LNCaP clone FGC (cell line): ENCODE data around the gene FHIT.

Experiments used
- DNase-seq: peaks from one replicate; pipeline ENCODE4 v3.0.0-alpha.2; 2011; ENCODE audit warnings: low read depth
- H3K4me3 ChIP-seq: 2 replicates; pipeline ENCODE4 v1.5.1; 2011; ENCODE audit warnings: mild to moderate bottlenecking, low read depth, low read length, control low read depth
- CTCF ChIP-seq: IDR thresholded peaks from 2 replicates; pipeline ENCODE4 v1.5.1; 2012; ENCODE audit warnings: mild to moderate bottlenecking; ENCODE audit not compliant: control insufficient read depth, insufficient read depth; ENCODE audit errors: extremely low read depth

FHIT gene

GRCh38 chr3:59783468-59783988 is 1467.7 kb downstream of the FHIT start:
- no peak for TF ChIP-seq CTCF
- H3K4me3 ChIP-seq, result no peak overlapping the region
- DNase-seq, result no peak

- TF ChIP-seq CTCF, result no peak
- H3K4me3 ChIP-seq, result no peak overlapping the region
- no peak for DNase-seq
Measured at GRCh38 chr3:59782664-59783063, 1468.6 kb downstream of the FHIT start.

GRCh38 chr3:59780209-59780608 is 1471.0 kb downstream of the FHIT start:
- no peak overlapping the region for H3K4me3 ChIP-seq
- DNase-seq, result no peak
- no peak for TF ChIP-seq CTCF

GRCh38 chr3:59779260-59779659 is 1472.0 kb downstream of the FHIT start:
- H3K4me3 ChIP-seq, result no peak overlapping the region
- no peak for TF ChIP-seq CTCF
- no peak for DNase-seq

GRCh38 chr3:59777667-59778077 is 1473.6 kb downstream of the FHIT start:
- TF ChIP-seq CTCF, result no peak
- no peak overlapping the region for H3K4me3 ChIP-seq
- DNase-seq, result no peak

GRCh38 chr3:59777066-59777465 is 1474.2 kb downstream of the FHIT start:
- H3K4me3 ChIP-seq, result no peak overlapping the region
- no peak for TF ChIP-seq CTCF

GRCh38 chr3:59775761-59776325 is 1475.4 kb downstream of the FHIT start:
- no peak overlapping the region for H3K4me3 ChIP-seq
- TF ChIP-seq CTCF, result no peak
- DNase-seq, result no peak

More at GRCh38 chr3:59777066-59777465, 1474.2 kb downstream of the FHIT start:
- no peak for DNase-seq
